HCT116 (cell line): ENCODE data around the gene SLC2A4. TPM values are rescaled to one million over a fixed set of nuclear protein-coding genes. Genes with fewer than 3 reads are reported as not detected.
"Not testable (repeated sequence)": the region's sequence is repeated elsewhere in the genome, so short reads cannot be mapped to it uniquely, and the experiment has no call there.

Experiments used
- ATAC-seq: fragments of 200-7000 bp; cut with Tn5 transposase; 2 replicates; pipeline ENCODE4 v1.9.1; 2020; ENCODE audit warnings: mild to moderate bottlenecking, moderate library complexity
- BruUV-seq: library from RNA; stranded (reverse); fragments of 400-500 nt; replicated peaks from 2 replicates; lab custom pipeline; 2021; lab: Mats Ljungman, UMichigan
- CTCF ChIA-PET: fragments of 300-600 bp; sonication (Branson Sonifier 250); formaldehyde crosslinking; loops from one replicate; lab custom pipeline; 2021; ENCODE audit warnings: antibody characterized with exemption; lab: Charles Lee
- POLR2A ChIA-PET: fragments of 300-600, 350-600 bp; sonication (Branson Sonifier 250); formaldehyde crosslinking; loops from one replicate; lab custom pipeline; 2021; ENCODE audit warnings: antibody characterized with exemption; lab: Charles Lee
- RAD21 ChIA-PET, 2 experiments: fragments of 300-600 bp; sonication (Branson Sonifier 250); formaldehyde crosslinking; loops; one replicate each; lab custom pipeline; 2023; ENCODE audit warnings: low total read pairs in 2 of 2; ENCODE audit not compliant: uncharacterized antibody in 2 of 2, unreplicated experiment in 2 of 2, low non-redundant PET in 1 of 2; lab: Charles Lee
- DNase-seq: peaks from one replicate; pipeline ENCODE4 v3.0.0-alpha.2; 2010; ENCODE audit warnings: low read depth, low spot score
- H2AFZ ChIP-seq: fragments of 200-600 bp; shearing (Covaris generic), sonication (generic); 2 replicates; pipeline ENCODE4 v1.6.1; 2017; ENCODE audit warnings: low read depth, mixed run types, mixed read lengths, antibody characterized with exemption, low read length; ENCODE audit not compliant: poor library complexity, severe bottlenecking
- H3K27ac ChIP-seq: 2 replicates; pipeline ENCODE4 v1.5.1; 2012; ENCODE audit warnings: low read depth, low read length
- H3K27me3 ChIP-seq: fragments of 200-600 bp; sonication (generic); 2 replicates; pipeline ENCODE4 v1.6.1; 2016; ENCODE audit warnings: mixed run types, low read length, mixed read lengths; ENCODE audit not compliant: insufficient read depth
- H3K36me3 ChIP-seq, 2 experiments: fragments of 200-500 bp in 1 of 2; fragments of 200-600 bp in 1 of 2; sonication (Bioruptor generic) in 1 of 2; sonication (generic) in 1 of 2; 2 replicates each; pipeline versions ENCODE4 v1.5.1 to v1.6.1; 2014 to 2016; ENCODE audit warnings: low read length in 2 of 2, inconsistent platforms in 1 of 2, mixed read lengths in 1 of 2, mixed run types in 1 of 2; ENCODE audit not compliant: insufficient read depth in 2 of 2, control insufficient read depth in 1 of 2
- H3K4me1 ChIP-seq, 2 experiments: fragments of 200-600 bp in 1 of 2; sonication (generic) in 1 of 2; 2 replicates each; pipeline versions ENCODE4 v1.5.1 to v1.6.1; 2012 to 2017; ENCODE audit warnings: low read length in 2 of 2, inconsistent platforms in 1 of 2, mild to moderate bottlenecking in 1 of 2, mixed read lengths in 1 of 2, mixed run types in 1 of 2, moderate library complexity in 1 of 2; ENCODE audit not compliant: insufficient read depth in 2 of 2, control insufficient read depth in 1 of 2
- H3K4me2 ChIP-seq: fragments of 200-600 bp; sonication (generic); 2 replicates; pipeline ENCODE4 v1.6.1; 2017; ENCODE audit warnings: mixed run types, low read length, mixed read lengths
- H3K4me3 ChIP-seq, 2 experiments: fragments of 200-600 bp in 1 of 2; sonication (generic) in 1 of 2; replicated peaks in 1 of 2; 2 replicates each; pipeline ENCODE4 v1.5.1; 2011 to 2016; ENCODE audit warnings: low read length in 2 of 2, control low read depth in 1 of 2, low read depth in 1 of 2, mild to moderate bottlenecking in 1 of 2, mixed read lengths in 1 of 2, mixed run types in 1 of 2
- H3K79me2 ChIP-seq: fragments of 200-600 bp; sonication (generic); 2 replicates; pipeline ENCODE4 v1.6.1; 2017; ENCODE audit warnings: mild to moderate bottlenecking, mixed run types, low read length, moderate library complexity, mixed read lengths; ENCODE audit not compliant: insufficient read depth
- H3K9ac ChIP-seq: fragments of 200-600 bp; sonication (generic); 2 replicates; pipeline ENCODE4 v1.6.1; 2016; ENCODE audit warnings: low read length, mixed read lengths
- H3K9me2 ChIP-seq: fragments of 200-600 bp; sonication (generic), shearing (Covaris generic); 2 replicates; pipeline ENCODE4 v1.6.1; 2017; ENCODE audit warnings: mixed run types, mild to moderate bottlenecking, moderate library complexity; ENCODE audit not compliant: insufficient read depth
- H3K9me3 ChIP-seq, 2 experiments: fragments of 200-500 bp in 1 of 2; fragments of 200-600 bp in 1 of 2; sonication (Bioruptor generic) in 1 of 2; sonication (generic) in 1 of 2; 2 replicates each; pipeline ENCODE4 v1.6.1; 2014 to 2017; ENCODE audit warnings: low read length in 2 of 2, mixed read lengths in 2 of 2, inconsistent platforms in 1 of 2, low read depth in 1 of 2, mild to moderate bottlenecking in 1 of 2, mixed run types in 1 of 2, moderate library complexity in 1 of 2; ENCODE audit not compliant: control insufficient read depth in 1 of 2, insufficient read depth in 1 of 2
- H4K20me1 ChIP-seq: fragments of 200-600 bp; sonication (generic), shearing (Covaris generic); 2 replicates; pipeline ENCODE4 v1.6.1; 2017; ENCODE audit warnings: mixed run types, mild to moderate bottlenecking, moderate library complexity; ENCODE audit not compliant: insufficient read depth
- JUND ChIP-seq: IDR thresholded peaks from 2 replicates; pipeline ENCODE4 v1.6.1; 2012
- intact Hi-C: fragments of 100-400 bp; cut with micrococcal nuclease; formaldehyde crosslinking; loops from 2 replicates; pipeline ENCODE4 v1.10.0; 2022
- total RNA-seq: library from RNA; stranded (reverse); gene quantifications from one replicate; pipeline ENCODE4 v1.2.1, GENCODE V29; 2021; ENCODE audit not compliant: unreplicated experiment

Gene SLC2A4
- total RNA-seq, 1 experiment from 2014 or later: 2.5 TPM

- POLR2A ChIA-PET: interaction anchor here (0.9 kb wide), 2 partner anchors 24 to 67 kb away, joined by 3 read pairs; partner anchors contain the start of gene TMEM256
- no peak within 1 kb of the TSS for H2AFZ ChIP-seq
- no TSS peak for BruUV-seq
- no peaks in the 10 kb centered on the region for H3K36me3 ChIP-seq
- no peaks in the 10 kb centered on the region for H3K9me3 ChIP-seq
- RAD21 ChIA-PET: no interaction called here
- no peak within 1 kb of the TSS for H3K9ac ChIP-seq
- H3K4me2 ChIP-seq: no peak within 1 kb of the TSS
- no peak for DNase-seq
- no peaks in the 10 kb centered on the region for H4K20me1 ChIP-seq
- no peak within 1 kb of the TSS for H3K27ac ChIP-seq
- no peaks in the 10 kb centered on the region for H3K79me2 ChIP-seq
- TF ChIP-seq JUND: no peak
- CTCF ChIA-PET: no interaction called here
- peak; percentile 49 for ATAC-seq
- no peaks in the 10 kb centered on the region for H3K27me3 ChIP-seq
- no peak within 1 kb of the TSS for H3K4me3 ChIP-seq
- no peaks in the 10 kb centered on the region for H3K9me2 ChIP-seq
- H3K4me1 ChIP-seq: peaks cover 0 to 5% of the 10 kb centered on the region in 2 experiments; a peak in 2 of 4 replicates
- intact Hi-C loops: no loop called here
Measured at GRCh38 chr17:7336240-7337175, 55.0 kb downstream of the SLC2A4 start, which contains the start of gene ACAP1. Gene ACAP1 (plus strand): TSS chr17:7336529. CDS start chr17:7336735, 206 bp downstream.

- H3K4me2 ChIP-seq, H3K4me3 ChIP-seq, H3K36me3 ChIP-seq, ATAC-seq, intact Hi-C loops, H2AFZ ChIP-seq, H3K9me3 ChIP-seq, DNase-seq, CTCF ChIA-PET, H3K27ac ChIP-seq, H3K9ac ChIP-seq, H3K4me1 ChIP-seq, H3K27me3 ChIP-seq, H3K9me2 ChIP-seq, H4K20me1 ChIP-seq, H3K79me2 ChIP-seq, BruUV-seq, POLR2A ChIA-PET, RAD21 ChIA-PET: not testable (repeated sequence)
Measured at GRCh38 chr17:7337600-7337999, 56.1 kb downstream of the SLC2A4 start.

Other genes with a start within 250 kb of the SLC2A4 start
- 6.8 TPM for gene SLC16A13, start 245.7 kb upstream of the SLC2A4 start, total RNA-seq
- gene SLC16A11, start 237.6 kb upstream of the SLC2A4 start, total RNA-seq: not detected
- not detected for gene CLEC10A, start 201.5 kb upstream of the SLC2A4 start, total RNA-seq
- gene ASGR2, start 166.9 kb upstream of the SLC2A4 start, total RNA-seq: 0.32 TPM
- 1.2 TPM for gene ASGR1, start 102.3 kb upstream of the SLC2A4 start, total RNA-seq
- 15.0 TPM for gene DLG4, start 61.9 kb upstream of the SLC2A4 start, total RNA-seq
- 554 TPM for gene ACADVL, start 61.8 kb upstream of the SLC2A4 start, total RNA-seq
- gene DVL2, start 47.2 kb upstream of the SLC2A4 start, total RNA-seq: 69.7 TPM
- gene PHF23, start 42.3 kb upstream of the SLC2A4 start, total RNA-seq: 48.5 TPM
- 287 TPM for gene GABARAP, start 39.3 kb upstream of the SLC2A4 start, total RNA-seq
- 143 TPM for gene CTDNEP1, start 30.0 kb upstream of the SLC2A4 start, total RNA-seq
- gene ELP5, start 29.5 kb upstream of the SLC2A4 start, total RNA-seq: 81.7 TPM
- gene CLDN7, start 19.2 kb upstream of the SLC2A4 start, total RNA-seq: 286 TPM
- 2.3 TPM for gene YBX2, start 12.9 kb downstream of the SLC2A4 start, total RNA-seq
- gene EIF5A, start 25.9 kb downstream of the SLC2A4 start, total RNA-seq: 1,139 TPM
- gene GPS2, start 33.6 kb downstream of the SLC2A4 start, total RNA-seq: 61.3 TPM
- gene NEURL4, start 47.6 kb downstream of the SLC2A4 start, total RNA-seq: 56.9 TPM
- gene ACAP1, start 54.8 kb downstream of the SLC2A4 start, total RNA-seq: 8.8 TPM
- 5.4 TPM for gene KCTD11, start 70.4 kb downstream of the SLC2A4 start, total RNA-seq
- gene TMEM95, start 73.4 kb downstream of the SLC2A4 start, total RNA-seq: not detected
- gene TNK1, start 99.4 kb downstream of the SLC2A4 start, total RNA-seq: 16.8 TPM
- gene PLSCR3, start 112.8 kb downstream of the SLC2A4 start, total RNA-seq: 43.8 TPM
- gene TMEM256, start 122.4 kb downstream of the SLC2A4 start, total RNA-seq: 110 TPM
- 60.5 TPM for gene NLGN2, start 126.1 kb downstream of the SLC2A4 start, total RNA-seq
- gene SPEM1, start 138.6 kb downstream of the SLC2A4 start, total RNA-seq: 0.32 TPM
- not detected for gene SPEM2, start 143.9 kb downstream of the SLC2A4 start, total RNA-seq
- not detected for gene SPEM3, start 147.1 kb downstream of the SLC2A4 start, total RNA-seq
- 16.4 TPM for gene TMEM102, start 153.7 kb downstream of the SLC2A4 start, total RNA-seq
- 6.1 TPM for gene FGF11, start 157.8 kb downstream of the SLC2A4 start, total RNA-seq
- 10.4 TPM for gene CHRNB1, start 163.3 kb downstream of the SLC2A4 start, total RNA-seq
- 17.1 TPM for gene ZBTB4, start 197.9 kb downstream of the SLC2A4 start, total RNA-seq
- not detected for gene SLC35G6, start 199.7 kb downstream of the SLC2A4 start, total RNA-seq
- gene POLR2A, start 202.6 kb downstream of the SLC2A4 start, total RNA-seq: 205 TPM